Embryonic facial prominence (tissue), 1 donor: ENCODE data around the gene HPSE2.
"Not testable (repeated sequence)": the region's sequence is repeated elsewhere in the genome, so short reads cannot be mapped to it uniquely, and the experiment has no call there.

ENCODE experiments used
- DNase-seq: peaks from one replicate; pipeline ENCODE4 v3.0.0-alpha.2; 2016; ENCODE audit errors: extremely low spot score

Gene HPSE2

DNA sequence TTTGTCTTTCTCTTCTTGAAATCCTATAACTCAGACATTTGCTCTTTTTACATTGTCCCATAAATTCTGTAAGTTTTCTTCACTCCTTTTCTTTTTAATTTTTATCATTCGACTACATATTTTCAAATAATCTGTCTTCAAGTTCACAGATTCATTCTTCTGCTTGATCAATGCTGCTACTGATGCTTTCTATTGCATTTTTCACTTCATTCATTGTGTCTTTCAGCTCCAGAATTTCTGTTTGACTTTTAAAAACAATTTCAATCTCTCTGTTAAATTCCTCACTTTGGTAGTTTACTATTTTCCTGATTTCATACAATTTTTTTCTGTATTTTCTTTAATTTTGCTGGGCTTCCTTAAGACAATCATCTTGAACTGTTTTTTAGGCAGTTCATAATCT lies 230.4 kb downstream of the HPSE2 start:
- DNase-seq: no peak

GRCh38 chr10:99004738-99005137 lies 230.9 kb downstream of the HPSE2 start:
- no peak for DNase-seq

DNA sequence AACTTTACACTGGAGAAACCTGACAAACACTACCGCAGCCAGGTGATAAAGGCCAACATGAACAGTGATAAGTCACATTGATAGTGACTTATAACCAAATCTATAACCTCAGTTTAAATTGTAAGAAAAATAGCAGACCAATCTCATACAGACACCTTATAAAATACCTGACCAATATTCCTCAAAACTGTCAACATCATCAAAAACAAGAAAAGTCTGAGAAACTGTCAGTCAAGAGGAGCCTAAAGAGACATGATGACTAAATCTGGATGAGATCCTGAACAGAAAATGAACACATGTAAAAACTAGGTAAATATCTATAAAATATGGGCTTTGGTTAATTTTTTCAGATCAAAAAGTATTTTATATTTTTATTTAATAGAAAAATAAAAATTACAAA lies 233.3 kb downstream of the HPSE2 start:
- DNase-seq: no peak

DNA sequence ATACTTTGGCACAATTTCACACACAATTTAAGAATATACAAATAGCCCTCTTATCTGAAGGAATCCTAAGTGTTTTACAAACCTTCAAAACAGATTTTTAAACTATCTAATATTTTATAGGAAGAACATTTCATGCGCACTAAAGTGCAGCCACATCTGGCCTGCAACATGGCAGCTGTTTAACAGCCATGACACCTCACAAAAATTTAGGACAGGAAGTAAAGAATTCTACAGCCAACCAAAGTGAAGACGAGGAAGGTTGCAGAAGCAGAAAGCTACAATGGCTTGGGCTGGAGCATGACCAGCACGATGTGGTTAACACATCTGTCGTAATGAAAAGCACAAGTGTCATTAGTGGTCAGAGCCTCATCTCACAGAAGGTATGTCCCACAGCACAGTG lies 238.1 kb downstream of the HPSE2 start:
- DNase-seq: no peak

DNA sequence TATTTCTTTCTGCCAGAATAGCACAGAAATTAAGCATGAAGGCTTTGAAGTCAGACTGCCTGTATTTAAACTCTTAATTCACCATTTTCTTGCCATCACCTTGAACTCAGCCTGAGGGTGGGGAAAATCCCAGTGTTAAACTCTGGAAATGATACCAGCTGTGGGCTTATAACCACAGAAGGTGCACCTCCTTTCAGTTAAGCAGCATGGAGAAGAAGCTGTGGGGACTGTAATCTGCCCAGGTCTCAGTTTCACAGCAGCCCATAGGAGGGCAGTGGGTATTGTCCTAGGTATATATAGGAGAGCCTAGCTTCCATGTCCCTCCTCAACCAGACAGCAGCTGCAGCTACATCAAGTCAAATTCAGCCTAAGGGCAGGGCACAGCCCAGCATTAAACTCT lies 241.6 kb downstream of the HPSE2 start:
- no peak for DNase-seq

GRCh38 chr10:98983751-98984150 lies 251.9 kb downstream of the HPSE2 start:
- DNase-seq: not testable (repeated sequence)

DNA sequence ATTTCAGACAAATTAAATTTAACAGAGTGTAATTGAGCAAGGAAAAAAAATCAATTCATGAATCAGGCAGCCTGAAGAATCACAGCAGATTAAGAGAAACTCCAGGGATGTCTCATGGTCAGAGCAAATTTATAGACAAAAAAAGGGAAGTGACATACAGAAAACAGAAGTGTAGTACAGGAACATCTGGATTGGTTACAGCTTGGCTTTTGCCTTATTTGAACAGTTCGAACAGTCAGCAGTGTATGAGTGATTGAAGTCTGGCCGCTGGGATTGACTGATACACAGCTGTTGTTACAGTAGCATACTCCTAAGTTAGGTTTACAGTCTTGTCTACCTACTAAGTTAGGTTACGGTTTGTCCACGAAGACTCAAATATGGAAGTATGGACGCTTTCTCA lies 255.3 kb downstream of the HPSE2 start:
- no peak for DNase-seq

- DNase-seq: no peak
Measured at GRCh38 chr10:98971464-98971863, 264.2 kb downstream of the HPSE2 start.

DNA sequence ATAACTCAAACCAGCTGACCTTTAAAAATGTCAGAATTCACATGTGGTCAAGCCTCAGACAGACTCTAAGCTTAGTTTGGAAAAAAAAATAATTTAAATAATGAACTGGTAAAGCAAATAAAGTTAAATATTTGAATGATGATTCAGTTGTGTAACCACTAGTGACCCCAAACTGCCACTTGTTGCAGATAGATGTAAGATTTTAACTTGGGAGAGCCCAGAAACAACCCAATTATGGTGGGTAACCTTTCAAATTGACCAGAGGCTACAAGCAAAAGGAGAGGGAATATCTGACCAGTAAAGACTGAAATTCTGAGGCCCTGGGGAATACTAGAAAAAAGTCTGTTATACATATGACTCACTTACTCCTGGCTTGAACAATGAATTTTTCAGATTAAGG lies 268.1 kb downstream of the HPSE2 start:
- DNase-seq: no peak

DNA sequence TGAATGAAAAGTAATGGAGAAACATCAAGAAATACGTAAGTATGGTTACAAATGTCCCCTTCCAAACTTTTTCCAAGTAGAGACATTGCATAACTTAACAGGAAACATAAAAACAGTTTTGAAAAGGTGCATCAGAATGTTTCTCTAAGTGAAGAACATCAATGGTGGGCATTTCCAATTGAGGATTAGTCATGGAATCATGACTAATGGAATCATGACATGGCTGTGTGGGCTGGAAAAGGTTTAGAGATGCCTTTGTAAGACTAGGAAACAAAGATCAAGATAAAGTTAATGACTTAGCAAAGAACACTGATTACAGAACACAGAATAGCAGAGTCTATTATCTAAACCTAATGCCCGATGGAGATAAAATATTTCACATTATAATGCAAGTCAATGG lies 272.0 kb downstream of the HPSE2 start:
- no peak for DNase-seq

- no peak for DNase-seq
Measured at GRCh38 chr10:98959379-98959778, 276.3 kb downstream of the HPSE2 start.

GRCh38 chr10:98957801-98958200 lies 277.9 kb downstream of the HPSE2 start:
- DNase-seq: no peak

DNA sequence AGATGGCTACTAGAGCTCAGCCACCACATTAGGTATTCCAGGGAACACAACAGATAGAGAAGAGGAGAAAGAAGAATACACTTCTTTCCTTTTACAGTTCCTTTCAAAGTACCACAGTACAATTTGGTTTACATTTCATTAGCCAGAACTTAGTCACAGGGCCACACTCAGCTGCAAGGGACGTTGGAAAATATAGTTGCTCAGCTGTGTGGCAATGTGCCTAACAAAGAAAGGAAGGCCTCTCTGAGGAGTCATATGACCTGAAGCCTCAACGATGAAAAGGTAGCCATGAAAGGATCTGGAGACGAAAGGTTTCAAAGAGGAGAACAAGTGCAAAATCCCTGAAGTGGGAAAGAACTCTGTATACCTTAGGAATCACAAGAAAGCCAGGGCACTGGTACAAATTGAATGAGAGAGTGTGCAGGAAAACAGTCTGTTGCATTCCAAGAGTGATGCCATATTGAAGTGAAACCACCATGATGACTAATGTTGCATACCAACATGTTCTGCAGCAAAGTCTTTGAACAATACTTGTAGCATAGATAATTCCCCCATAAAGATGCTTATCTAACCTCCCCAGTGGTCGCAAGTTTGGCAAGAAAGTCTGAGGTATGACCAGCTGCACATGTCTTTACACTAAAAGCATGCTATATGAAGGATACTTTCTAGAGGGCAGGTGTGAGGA lies 278.9 kb downstream of the HPSE2 start:
- no peak for DNase-seq

DNA sequence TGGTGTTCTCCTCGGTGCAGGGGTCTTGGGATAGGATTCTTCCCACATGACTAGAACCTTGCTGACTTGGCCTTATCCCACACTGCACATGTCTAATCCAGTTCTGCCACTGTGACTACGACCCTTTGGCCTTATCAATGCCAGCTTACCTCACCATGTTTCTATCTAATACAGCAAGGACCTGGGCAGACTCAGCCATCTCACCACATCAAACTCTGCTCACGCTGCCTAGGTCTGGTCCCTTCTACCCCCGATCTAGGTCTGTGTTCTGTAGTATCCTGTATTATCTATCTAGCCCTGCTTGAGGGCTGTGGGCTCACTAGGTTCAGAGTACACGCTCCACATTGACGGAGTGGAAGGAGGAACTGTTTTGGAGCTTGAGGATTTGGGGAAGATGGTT lies 282.4 kb downstream of the HPSE2 start:
- no peak for DNase-seq

DNA sequence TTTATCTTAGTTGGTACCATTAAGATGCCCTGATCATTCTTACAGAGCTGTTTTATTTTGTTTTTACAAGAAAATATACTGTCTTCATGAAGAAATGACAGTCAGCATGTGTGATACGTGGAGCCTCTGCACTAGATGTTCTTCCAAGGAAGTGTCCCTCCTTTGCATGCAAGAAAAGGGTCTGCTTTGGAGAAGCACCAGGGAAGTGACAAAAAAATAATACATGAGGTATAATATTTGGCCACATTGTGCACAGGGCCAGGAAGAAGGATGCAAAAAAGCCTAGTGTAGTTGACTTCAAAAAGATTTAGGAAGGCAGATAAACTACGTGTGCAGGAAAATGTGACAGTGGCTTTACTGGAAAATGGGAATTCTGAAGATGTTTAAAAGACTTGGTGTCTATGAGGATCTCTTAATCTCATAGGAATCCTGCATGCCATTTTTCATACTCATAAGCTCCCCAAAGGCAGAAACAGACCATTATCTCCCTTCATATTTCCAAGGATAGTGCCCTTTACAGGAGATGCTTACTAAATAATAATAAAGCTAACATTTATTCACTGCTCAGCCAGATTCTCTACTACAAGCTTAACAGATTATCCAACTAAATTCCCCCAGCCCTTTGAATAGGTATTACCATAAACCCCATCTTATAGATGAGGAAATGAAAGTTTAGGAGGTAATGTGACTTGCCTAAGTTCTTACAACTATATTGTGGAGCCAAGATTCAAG lies 284.2 kb downstream of the HPSE2 start:
- no peak for DNase-seq

DNA sequence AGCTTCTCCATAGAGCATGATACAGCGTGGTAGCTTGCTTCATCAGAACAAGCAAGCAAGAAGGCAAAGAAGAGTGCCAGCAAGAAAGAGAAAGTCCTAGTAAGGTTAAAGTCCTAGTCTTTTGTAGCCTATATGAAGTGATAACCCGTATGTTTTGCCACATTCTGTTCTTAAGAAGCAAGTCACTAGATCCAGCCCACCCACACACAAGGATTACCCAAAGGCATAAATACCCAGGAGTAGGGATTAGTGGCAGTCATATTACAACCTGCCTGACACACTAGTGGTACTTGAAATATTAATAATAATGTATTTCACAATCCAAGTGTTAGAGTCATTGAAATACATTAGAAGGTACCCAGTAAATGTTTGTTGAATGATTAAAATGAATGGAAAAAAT lies 285.5 kb downstream of the HPSE2 start:
- no peak for DNase-seq

- DNase-seq: no peak
Measured at GRCh38 chr10:98949306-98949705, 286.3 kb downstream of the HPSE2 start.

DNA sequence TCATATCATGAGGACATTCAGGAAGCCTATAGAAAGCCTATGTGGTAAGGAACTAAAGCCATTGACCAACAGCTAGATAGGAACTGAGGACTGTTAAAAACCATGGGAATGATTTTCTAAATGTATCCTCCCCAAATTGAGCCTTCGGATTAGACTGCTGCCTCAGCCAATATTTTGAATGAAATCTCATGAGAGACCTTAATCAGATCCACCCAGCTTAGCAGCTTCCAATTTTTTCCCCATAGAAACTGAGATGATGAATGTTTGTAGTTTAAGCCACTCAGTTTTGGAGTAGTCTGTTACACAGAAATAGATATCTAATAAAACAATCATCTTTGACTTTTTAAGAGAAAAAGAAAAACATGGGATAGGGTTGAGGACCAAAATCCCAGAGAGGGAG lies 292.0 kb downstream of the HPSE2 start:
- no peak for DNase-seq

- no peak for DNase-seq
Measured at GRCh38 chr10:98929709-98930108, 305.9 kb downstream of the HPSE2 start.

DNA sequence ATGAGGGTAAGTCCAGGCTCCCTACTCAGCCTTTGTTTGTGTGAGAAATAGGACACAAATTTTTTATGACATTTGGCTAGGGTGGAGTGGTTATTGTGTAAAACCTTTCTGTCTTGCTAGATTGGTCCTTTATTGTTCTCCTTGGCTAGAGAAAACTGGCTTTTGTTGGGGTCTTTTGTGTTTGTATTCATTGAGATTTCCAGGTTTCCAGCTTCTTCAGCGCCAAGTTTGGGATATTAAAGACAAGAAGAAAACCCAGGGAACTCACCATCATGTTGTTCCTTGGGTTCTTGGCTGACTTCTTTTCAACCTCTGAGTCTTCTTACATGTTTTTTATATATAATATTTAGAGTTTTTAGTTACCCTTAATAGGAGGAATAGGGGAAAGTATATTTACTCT lies 310.0 kb downstream of the HPSE2 start:
- no peak for DNase-seq

DNA sequence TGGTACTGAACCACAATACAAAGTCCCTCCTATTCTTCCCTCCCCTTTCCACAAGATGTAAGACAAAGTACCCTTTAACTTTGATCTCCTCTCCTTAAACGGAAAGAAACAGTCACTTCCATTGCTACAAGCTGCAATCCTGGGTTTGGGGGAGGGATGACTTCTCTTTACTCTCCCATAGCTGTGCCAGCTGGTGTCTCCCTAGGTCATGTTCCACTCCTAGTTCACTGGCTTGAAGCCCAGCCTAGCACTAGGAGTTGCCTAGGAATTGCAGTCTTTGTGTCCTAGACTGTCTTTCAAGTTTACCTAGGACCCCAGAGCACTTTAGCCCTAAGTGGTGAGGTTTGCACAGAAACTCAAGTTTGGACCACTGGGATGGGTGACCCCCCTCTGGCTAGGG lies 311.1 kb downstream of the HPSE2 start:
- no peak for DNase-seq

GRCh38 chr10:98921316-98921715 lies 314.3 kb downstream of the HPSE2 start:
- DNase-seq: no peak

- no peak for DNase-seq
Measured at GRCh38 chr10:98920807-98921206, 314.8 kb downstream of the HPSE2 start.

DNA sequence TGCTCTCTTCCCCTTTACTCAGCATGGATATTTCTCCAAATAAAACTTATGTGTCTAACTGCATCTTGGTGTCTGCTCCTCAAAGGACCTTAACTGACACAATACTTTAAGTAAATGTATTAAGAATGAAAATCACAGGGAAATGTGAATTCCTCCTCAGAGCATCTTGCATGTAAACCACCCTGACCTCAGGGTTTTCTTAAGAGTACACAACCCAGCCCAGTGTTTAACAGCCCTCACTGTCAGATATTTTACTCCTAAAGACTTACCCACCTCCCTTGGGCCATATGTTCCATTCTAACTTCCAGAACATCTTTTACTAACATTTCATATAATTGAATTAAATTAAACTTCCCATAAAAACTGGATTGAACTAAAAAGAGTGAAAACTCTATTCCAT lies 315.3 kb downstream of the HPSE2 start:
- no peak for DNase-seq
